GM18519 (cell line): ENCODE data around the gene BCL7C.

Source experiments
- ATAC-seq: cut with Tn5 transposase; IDR thresholded peaks from one replicate; pipeline ENCODE4 v1.9.1; 2021; ENCODE audit warnings: mild to moderate bottlenecking, moderate library complexity; ENCODE audit not compliant: unreplicated experiment, low FRiP score

Gene BCL7C

GRCh38 chr16:30922960-30923535 is 29.2 kb upstream of the BCL7C start:
- ATAC-seq, result peak; percentile 49

GRCh38 chr16:30922420-30922959 is 28.6 kb upstream of the BCL7C start:
- ATAC-seq, result peak; percentile 50

DNA sequence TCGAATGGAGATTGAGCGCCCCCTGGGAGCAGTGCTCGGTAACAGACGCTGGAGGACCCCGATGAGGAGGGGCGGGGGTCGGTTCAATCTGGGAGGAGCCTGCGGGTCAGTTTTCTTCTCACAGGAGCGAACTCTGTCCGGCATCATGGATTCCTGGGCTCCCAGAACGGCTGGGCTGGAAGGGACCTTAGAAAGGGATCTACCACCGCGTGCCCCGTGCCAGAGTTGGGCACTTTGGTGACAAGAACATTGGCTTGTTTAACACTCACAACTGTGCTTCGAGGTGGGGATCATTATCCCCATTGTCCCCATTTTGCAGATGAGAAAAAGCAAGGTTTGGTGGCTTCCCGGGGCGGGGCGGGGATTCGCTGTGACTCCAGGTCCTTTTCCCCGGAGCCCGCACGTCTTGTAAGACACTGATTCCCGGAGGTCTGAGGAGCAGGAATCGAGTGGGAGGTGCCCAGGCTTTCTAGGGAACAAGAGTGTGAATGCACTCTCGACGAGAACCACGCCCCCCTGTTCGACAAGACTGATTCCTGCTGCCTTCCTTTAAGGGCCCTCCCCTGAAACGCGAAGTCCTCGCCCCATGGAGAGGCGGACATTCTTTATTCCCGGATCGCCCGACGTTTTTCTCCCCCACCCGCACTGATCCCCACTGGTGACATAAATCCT is 28.0 kb upstream of the BCL7C start:
- ATAC-seq, result no peak

DNA sequence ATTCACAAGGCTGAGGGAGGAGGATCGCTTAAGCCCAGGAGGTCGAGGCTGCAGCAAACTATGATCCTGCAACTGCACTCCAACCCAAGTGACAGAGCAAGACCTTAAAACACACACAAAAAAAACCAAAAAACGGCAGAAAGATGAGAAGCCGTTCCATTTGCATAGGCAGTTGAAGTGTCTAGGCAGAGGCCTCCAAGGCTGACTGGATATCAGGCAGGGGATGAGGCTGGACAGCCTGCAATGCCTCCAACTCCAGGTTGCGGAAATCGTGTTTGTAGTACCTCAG is 27.5 kb upstream of the BCL7C start:
- no peak for ATAC-seq

DNA sequence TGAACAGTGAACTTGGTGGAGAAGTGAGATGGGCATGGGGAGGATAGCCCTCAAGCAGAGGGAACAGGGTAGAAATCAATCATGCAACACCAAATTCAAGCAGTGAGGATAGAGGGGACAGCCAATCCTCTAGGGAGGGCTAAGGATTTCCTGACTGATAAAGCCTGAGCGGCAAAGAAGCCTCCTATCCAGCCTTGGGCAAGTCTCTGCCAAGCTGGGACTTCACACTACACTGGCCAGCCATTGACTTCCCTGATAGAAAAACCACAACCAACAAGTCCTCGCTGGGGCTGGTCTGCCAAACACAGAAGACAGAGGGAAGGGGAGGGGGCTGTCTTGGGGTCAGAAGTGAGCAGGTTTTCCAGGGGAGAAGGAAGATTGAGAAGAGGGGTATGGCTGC is 27.0 kb upstream of the BCL7C start:
- ATAC-seq, result no peak

- ATAC-seq, result no peak
These were observed 24.7 kb upstream of the BCL7C start for GRCh38 chr16:30918614-30919013.

DNA sequence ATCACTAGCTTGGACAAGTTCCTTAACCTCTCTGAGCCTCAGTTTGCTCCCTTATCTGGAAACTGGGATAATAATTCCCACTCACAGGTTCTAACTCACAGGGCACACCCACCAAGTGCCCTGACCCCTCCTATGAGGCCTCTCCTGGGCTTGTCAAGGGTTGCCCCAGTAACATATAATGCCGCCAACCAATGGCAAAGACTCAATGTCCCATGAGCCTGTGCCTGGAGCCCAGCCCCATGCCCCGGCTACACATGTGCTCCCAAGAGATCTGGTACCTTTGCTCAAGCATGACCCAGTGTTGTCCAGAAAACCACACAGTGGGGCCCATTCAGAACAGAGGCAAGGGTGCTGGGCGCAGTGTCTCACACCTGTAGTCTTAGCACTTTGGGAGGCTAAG is 21.0 kb upstream of the BCL7C start:
- ATAC-seq, result no peak

DNA sequence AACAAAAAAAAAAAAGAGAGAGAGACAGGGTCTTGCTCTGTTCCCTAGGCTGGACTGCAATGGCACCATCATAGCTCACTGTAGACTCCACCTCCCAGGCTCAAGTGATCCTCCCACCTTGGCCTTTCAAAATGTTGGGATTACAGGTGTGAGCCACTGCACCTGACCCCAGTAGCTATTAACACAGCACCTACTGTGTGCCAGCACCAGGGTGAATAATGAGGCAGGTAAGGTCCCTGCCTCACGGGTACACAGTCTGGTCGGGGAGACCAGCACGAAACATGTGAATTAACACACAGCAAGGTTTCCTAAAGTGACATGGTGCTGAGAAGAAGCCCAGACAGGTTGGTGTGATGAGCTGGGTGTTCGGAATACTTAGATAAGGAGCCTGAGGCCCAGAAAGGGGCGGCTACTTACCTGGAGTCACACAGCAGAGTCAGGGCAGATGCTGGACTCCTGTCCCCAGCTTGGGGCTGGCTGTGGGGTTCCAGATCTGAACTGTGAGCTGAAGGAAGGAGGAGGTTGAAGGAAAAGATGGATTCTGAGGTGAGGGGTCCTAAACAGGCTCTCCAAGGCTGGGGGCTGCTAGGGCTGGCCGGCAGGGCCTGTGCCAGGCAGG is 19.0 kb upstream of the BCL7C start:
- ATAC-seq, result no peak

GRCh38 chr16:30910427-30911029 is 16.7 kb upstream of the BCL7C start:
- no peak for ATAC-seq

DNA sequence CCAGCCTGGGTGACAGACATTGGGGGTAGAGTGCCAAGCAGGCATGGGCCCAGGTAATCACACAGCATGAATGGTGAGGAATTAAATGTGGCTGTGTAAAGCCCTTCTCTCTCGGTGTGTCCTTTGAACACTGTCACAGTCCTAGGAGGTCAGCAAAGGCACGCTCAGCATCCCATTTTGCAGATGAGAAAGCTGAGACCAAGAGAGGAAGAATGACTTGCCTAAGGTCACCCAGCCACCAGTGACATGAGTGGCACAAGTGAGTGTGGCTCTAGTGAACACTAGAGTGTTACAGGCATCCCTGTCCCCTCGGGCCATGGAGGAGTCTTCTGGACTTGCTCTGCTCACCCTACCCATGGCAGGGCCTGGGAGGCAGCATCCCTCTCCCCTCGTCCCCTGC is 13.2 kb upstream of the BCL7C start:
- no peak for ATAC-seq

GRCh38 chr16:30904114-30904780 is 10.4 kb upstream of the BCL7C start:
- ATAC-seq, result no peak

GRCh38 chr16:30903596-30903995 is 9.7 kb upstream of the BCL7C start:
- no peak for ATAC-seq

DNA sequence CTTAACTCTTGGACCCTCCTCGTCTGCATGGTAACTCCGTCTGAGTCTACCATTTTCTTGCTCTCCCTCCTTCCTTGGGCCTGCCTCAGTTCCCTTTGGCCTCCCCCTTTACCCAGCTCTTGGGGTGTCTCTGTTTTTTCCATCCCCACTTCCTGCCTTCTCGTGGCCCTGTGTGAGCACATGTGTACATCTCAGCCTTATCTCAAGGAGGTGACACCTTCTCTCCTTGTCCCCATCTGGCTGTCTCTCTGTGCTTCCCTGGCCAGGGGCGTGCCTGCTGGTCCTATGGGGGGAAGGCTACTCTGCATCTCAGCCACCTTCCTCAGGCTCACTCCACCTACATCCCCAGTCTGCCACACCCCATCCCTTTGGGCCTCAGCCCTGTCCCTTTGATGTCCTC is 9.1 kb upstream of the BCL7C start:
- no peak for ATAC-seq

- peak; percentile 43 for ATAC-seq
These were observed 8.4 kb upstream of the BCL7C start for GRCh38 chr16:30902029-30902972.

DNA sequence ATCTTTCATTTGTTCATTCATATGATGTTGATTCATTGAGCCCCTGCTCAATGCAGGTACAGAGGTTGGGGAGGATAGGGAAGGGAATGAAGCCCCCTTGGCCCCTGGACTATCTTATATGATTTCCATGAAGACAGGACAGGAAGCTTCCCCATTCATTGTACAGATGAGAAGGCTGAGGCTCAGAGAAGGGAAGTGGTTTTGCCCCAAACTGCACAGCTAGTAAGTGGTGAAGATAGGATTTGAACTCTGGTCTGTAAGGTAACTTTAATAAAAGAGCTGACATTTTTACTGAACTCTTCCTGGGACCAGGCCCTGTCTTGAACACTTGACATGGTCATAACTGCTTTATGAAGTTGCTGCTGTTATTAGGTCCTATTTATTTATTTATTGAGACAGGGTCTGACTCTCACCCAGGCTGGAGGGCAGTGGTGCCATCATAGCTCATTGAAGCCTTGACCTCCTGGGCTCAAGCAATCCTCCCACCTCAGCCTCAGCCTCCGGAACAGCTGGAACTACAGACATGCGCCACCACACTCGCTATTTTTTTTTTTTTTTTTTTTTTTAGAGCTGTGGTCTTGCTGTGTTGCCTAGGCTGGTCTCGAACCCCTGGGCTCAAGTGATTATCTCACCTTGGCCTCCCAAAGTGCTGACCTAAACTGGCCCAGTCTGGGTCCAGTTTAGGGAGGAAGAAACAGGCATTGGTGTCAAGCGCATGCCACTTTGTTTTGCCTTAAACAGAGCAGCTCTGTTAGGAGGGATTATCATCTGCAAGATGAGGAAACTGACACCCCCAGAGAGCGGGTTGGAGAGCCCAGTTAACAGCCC is 7.5 kb upstream of the BCL7C start:
- no peak for ATAC-seq

- no peak for ATAC-seq
These were observed 6.7 kb upstream of the BCL7C start for GRCh38 chr16:30900588-30900987.

DNA sequence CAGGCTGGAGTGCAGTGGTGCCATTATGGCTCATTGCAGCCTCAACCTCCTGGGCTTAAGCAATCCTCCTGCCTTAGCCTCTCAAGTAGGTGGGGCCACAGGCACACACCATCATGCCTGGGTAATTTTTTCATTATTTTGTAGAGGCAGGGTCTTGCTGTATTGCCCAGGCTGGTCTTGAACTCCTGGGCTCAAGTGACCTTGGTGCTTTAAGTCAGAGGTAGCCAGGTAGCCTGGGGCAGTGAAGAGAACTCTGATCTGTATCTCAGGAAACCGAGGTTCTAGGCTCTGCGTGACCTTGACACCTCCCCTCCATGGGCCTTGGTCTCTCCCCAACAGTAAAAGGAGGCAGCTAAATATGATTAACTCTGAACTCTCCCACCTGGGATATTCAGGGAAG is 5.9 kb upstream of the BCL7C start:
- ATAC-seq, result no peak

DNA sequence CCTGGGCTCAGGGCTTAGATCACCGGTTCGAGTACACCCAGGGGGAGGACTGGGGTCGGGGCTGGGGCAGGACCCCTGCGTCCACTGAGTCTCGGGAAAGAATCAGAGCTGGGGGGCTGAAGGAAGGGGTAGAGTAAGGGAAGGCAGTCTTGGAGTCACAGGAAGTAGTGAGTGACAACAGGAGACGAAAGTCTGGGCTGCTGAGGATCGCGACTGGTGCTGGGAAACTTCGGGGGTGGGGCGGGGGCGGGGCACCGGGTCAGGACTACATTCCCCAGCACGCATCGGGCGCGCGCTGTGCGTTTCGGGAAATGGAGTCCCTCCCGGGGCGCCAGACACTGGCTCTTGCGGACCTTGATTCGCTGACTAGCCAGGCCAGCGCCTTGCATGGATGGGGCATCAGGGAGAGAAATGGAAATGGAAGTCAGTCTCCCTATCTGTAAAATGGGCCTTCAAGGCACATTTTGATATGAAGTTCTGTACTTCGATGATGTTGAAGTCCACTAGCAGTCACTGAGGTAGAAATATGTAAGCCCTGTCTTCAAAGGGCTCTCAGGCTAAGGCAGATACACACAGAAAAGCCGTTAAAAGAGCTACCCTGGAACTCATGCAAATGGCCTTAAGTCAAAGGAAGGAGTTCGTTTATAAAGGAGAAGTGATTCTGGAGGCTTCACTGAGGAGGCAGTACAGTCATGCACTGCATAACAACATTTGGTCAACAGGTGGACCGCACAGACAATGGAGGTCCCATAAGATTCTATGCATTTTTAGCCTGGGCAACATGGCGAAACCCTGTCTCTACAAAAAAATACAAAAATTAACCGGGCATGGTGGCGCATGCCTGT is 3.2 kb upstream of the BCL7C start:
- peak; percentile 26 for ATAC-seq
